GM12891 (cell line): Measurements from ENCODE around the gene FBLN2.

ENCODE experiments used
- DNase-seq: peaks from one replicate; pipeline ENCODE4 v3.0.0; 2011; ENCODE audit warnings: low spot score; ENCODE audit not compliant: insufficient read length
- FAIRE-seq: peaks from 2 replicates; lab custom pipeline; 2011; peaks lifted over from hg19 to GRCh38; lab: Jason Lieb, UNC
- PAX5 ChIP-seq: IDR thresholded peaks from 2 replicates; pipeline ENCODE4 v1.6.1; 2011; ENCODE audit warnings: low read length, moderate library complexity, mild to moderate bottlenecking; ENCODE audit not compliant: insufficient read depth, severe bottlenecking
- POLR2A ChIP-seq: IDR thresholded peaks from 2 replicates; pipeline ENCODE4 v1.6.1; 2011; ENCODE audit warnings: low read depth, low read length, control low read depth
- POLR2AphosphoS5 ChIP-seq: IDR thresholded peaks from 2 replicates; pipeline ENCODE4 v1.6.1; 2011; ENCODE audit warnings: low read depth, low read length, control low read depth
- POU2F2 ChIP-seq: IDR thresholded peaks from 2 replicates; pipeline ENCODE4 v1.6.1; 2011; ENCODE audit warnings: low read depth, mild to moderate bottlenecking, control low read depth, low read length, moderate library complexity
- SPI1 ChIP-seq: IDR thresholded peaks from 2 replicates; pipeline ENCODE4 v1.6.1; 2011; ENCODE audit warnings: low read depth, low read length, control low read depth
- TAF1 ChIP-seq: IDR thresholded peaks from 2 replicates; pipeline ENCODE4 v1.6.1; 2011; ENCODE audit warnings: low read depth, low read length, control low read depth

The FBLN2 gene

GRCh38 chr3:13513913-13514517 is 34.9 kb upstream of the FBLN2 start:
- no peak for TF ChIP-seq POLR2AphosphoS5
- TF ChIP-seq PAX5, result no peak
- TF ChIP-seq POU2F2, result no peak
- TF ChIP-seq SPI1, result no peak
- TF ChIP-seq POLR2A, result no peak
- no peak for TF ChIP-seq TAF1
- no peak for FAIRE-seq
- DNase-seq, result no peak

- DNase-seq (no peak), FAIRE-seq (no peak)
- TF ChIP-seq POU2F2 (no peak), POLR2AphosphoS5 (no peak), TAF1 (no peak), PAX5 (no peak), SPI1 (no peak), POLR2A (no peak)
Measured at GRCh38 chr3:13514639-13515435, 34.1 kb upstream of the FBLN2 start.

- DNase-seq, result no peak
- no peak for FAIRE-seq
- no peak for TF ChIP-seq PAX5
- no peak for TF ChIP-seq SPI1
- no peak for TF ChIP-seq POLR2A
- no peak for TF ChIP-seq TAF1
- TF ChIP-seq POLR2AphosphoS5, result no peak
- no peak for TF ChIP-seq POU2F2
Measured at GRCh38 chr3:13515786-13516759, 32.9 kb upstream of the FBLN2 start.

- DNase-seq, result no peak
- no peak for FAIRE-seq
- no peak for TF ChIP-seq SPI1
- no peak for TF ChIP-seq POLR2AphosphoS5
- no peak for TF ChIP-seq TAF1
- no peak for TF ChIP-seq POU2F2
- no peak for TF ChIP-seq PAX5
- TF ChIP-seq POLR2A, result no peak
Measured at GRCh38 chr3:13516760-13517135, 32.2 kb upstream of the FBLN2 start.

GRCh38 chr3:13517253-13517977 is 31.5 kb upstream of the FBLN2 start:
- FAIRE-seq (no peak), DNase-seq (no peak)
- TF ChIP-seq TAF1, result no peak
- TF ChIP-seq PAX5, result no peak
- TF ChIP-seq POLR2A, result no peak
- TF ChIP-seq POU2F2, result no peak
- no peak for TF ChIP-seq POLR2AphosphoS5

GRCh38 chr3:13518516-13518953 is 30.4 kb upstream of the FBLN2 start:
- FAIRE-seq, result no peak
- no peak for DNase-seq
- TF ChIP-seq POU2F2, result no peak
- no peak for TF ChIP-seq SPI1
- TF ChIP-seq POLR2A, result no peak
- no peak for TF ChIP-seq POLR2AphosphoS5
- TF ChIP-seq PAX5, result no peak
- no peak for TF ChIP-seq TAF1

GRCh38 chr3:13519006-13519791 is 29.7 kb upstream of the FBLN2 start:
- TF ChIP-seq POU2F2, result no peak
- TF ChIP-seq POLR2AphosphoS5, result no peak
- no peak for TF ChIP-seq SPI1
- TF ChIP-seq POLR2A, result no peak
- no peak for TF ChIP-seq PAX5
- no peak for TF ChIP-seq TAF1
- DNase-seq, result no peak
- FAIRE-seq, result no peak

- no peak for FAIRE-seq
- TF ChIP-seq TAF1, result no peak
- TF ChIP-seq POLR2AphosphoS5, result no peak
- TF ChIP-seq PAX5, result no peak
- no peak for TF ChIP-seq POLR2A
- TF ChIP-seq POU2F2, result no peak
- no peak for TF ChIP-seq SPI1
- no peak for DNase-seq
Measured at GRCh38 chr3:13520326-13520880, 28.5 kb upstream of the FBLN2 start.
